ENCODE data around the gene CCDC85C.

DNA sequence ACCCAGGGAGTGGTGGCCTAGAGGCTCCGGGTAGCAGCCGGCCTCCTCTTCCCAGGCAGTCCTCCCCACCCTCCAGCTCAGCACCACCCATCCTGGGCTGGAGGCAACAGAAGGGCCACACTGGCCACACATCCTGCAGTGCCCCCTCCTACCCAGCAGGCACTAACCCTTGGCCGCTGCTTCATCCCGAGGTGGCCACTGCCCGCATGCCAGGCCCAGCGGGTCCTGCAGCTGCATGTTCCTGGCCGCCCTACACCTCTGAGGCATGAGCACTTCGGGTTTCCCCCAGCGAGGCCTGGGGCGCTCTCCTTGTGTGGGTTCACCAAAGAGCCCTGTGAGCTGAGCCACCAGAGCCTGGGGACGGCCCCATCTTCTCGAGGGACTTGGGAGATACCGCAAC, 61.4 kb downstream of the CCDC85C start:
- TF ChIP-seq, protein P1, sequence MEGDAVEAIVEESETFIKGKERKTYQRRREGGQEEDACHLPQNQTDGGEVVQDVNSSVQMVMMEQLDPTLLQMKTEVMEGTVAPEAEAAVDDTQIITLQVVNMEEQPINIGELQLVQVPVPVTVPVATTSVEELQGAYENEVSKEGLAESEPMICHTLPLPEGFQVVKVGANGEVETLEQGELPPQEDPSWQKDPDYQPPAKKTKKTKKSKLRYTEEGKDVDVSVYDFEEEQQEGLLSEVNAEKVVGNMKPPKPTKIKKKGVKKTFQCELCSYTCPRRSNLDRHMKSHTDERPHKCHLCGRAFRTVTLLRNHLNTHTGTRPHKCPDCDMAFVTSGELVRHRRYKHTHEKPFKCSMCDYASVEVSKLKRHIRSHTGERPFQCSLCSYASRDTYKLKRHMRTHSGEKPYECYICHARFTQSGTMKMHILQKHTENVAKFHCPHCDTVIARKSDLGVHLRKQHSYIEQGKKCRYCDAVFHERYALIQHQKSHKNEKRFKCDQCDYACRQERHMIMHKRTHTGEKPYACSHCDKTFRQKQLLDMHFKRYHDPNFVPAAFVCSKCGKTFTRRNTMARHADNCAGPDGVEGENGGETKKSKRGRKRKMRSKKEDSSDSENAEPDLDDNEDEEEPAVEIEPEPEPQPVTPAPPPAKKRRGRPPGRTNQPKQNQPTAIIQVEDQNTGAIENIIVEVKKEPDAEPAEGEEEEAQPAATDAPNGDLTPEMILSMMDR (IDR thresholded peaks at IDR 0.05; ENCODE audit: insufficient read depth, low read depth, low read length) = no peak
- no peak for TF ChIP-seq EZH2 (IDR thresholded peaks at IDR 0.05; ENCODE audit: insufficient read depth, low read length)
